Ovary (tissue), 9 donors: ENCODE measurements around the gene ACVR1B. TPM values are rescaled to one million over a fixed set of nuclear protein-coding genes. Genes with fewer than 3 reads are reported as not detected.
A peak's percentile ranks its signal among the peaks of the same experiment; 100 is the strongest.

Experiments used
- DNase-seq, 5 donors: peaks; one replicate each; pipeline ENCODE4 v3.0.0-alpha.2; 2019 to 2020
- H3K27ac ChIP-seq, 2 donors: fragments of 200-600 bp; one replicate each; pipeline versions ENCODE4 v1.5.1 to v1.8.0; 2019 to 2022
- H3K27me3 ChIP-seq: fragments of 200-600 bp; one replicate; pipeline ENCODE4 v1.8.0; 2022
- H3K36me3 ChIP-seq: fragments of 200-600 bp; sonication (generic); one replicate; pipeline ENCODE4 v1.5.1; 2019
- H3K4me1 ChIP-seq: one replicate; pipeline ENCODE4 v1.8.1; 2013; ENCODE audit warnings: mild to moderate bottlenecking, moderate library complexity; ENCODE audit not compliant: insufficient read depth
- H3K4me3 ChIP-seq: fragments of 200-600 bp; sonication (generic); one replicate; pipeline ENCODE4 v1.5.1; 2017
- H3K9me3 ChIP-seq, 2 donors: fragments of 200-600 bp in 1 of 2; sonication (generic) in 1 of 2; one replicate each; pipeline versions ENCODE4 v1.5.1 to v1.8.1; 2013 to 2019; ENCODE audit warnings: mild to moderate bottlenecking in 1 of 2, moderate library complexity in 1 of 2
- EP300 ChIP-seq: sonication (generic); formaldehyde crosslinking; IDR thresholded peaks from one replicate; pipeline ENCODE4 v1.6.1; 2017; ENCODE audit warnings: antibody characterized with exemption
- POLR2A ChIP-seq: fragments of 450-650 bp; IDR thresholded peaks from one replicate; pipeline ENCODE4 v1.6.1; 2017; ENCODE audit warnings: antibody characterized with exemption, mild to moderate bottlenecking, moderate library complexity
- WGBS, 3 donors: extraction: QIAGEN DNeasy Blood & Tissue Kit in 1 of 3; methylation state at CpG; one replicate each; pipeline versions ENCODE4 v1.1.5 to v1.1.7; 2013 to 2017; 5-methylcytosine and 5-hydroxymethylcytosine counted together
- intact Hi-C, 4 donors: fragments of 100-400 bp; cut with DNase I; formaldehyde crosslinking; loops; one replicate each; pipeline versions ENCODE4 v1.11.0 to v1.15.1; 2022 to 2023
- polyA plus RNA-seq, 2 donors: library from polyadenylated mRNA; stranded (reverse); fragments of 200-250 nt in 1 of 2; fragments of 350-450 nt in 1 of 2; fragmentation: Illumina TruSeq in 1 of 2; extraction: RNeasy Lipid Tissue Mini Kit (QIAGEN cat#74804) in 1 of 2; gene quantifications; one replicate each; pipeline ENCODE4 v1.2.3, GENCODE V29; 2013 to 2014
- total RNA-seq, 7 donors: library from RNA; depleted of rRNA in 2 of 7; stranded (reverse); fragments of >200 nt in 2 of 7; fragmentation: NEBNext Ultra II Directional in 3 of 7; extraction: Animal tissue kit (Norgen Biotek cat#: 25700) in 3 of 7; gene quantifications; one replicate each; pipeline versions ENCODE4 v1.1.0 to v1.2.4, GENCODE V29; 2016 to 2023
- TF ChIP-seq, protein P1 (sequence below), 3 donors: fragments of 450-650 bp in 2 of 3; fragments of 200-600 bp in 1 of 3; IDR thresholded peaks; one replicate each; pipeline versions ENCODE4 v1.5.1 to v1.8.0; 2016 to 2022; ENCODE audit warnings: antibody characterized with exemption in 3 of 3, mild to moderate bottlenecking in 1 of 3
- donor health status: DM: no; HTN: no; CAD: no; lungs with moderate emphysema.
- donor health status: DM: no; HTN: no; CAD: no.
- donor health status: Bipolar disorder and iron deficiency.
- donor health status: DM: yes; HTN: yes; CAD: no.
- donor health status: DM: no; HTN: no; CAD: no.
- donor health status: DM: yes; HTN: yes; CAD: no.

Gene ACVR1B
- total and polyA plus RNA-seq, 9 donors: 6.9 to 27.3 (median 19.1) TPM

DNA sequence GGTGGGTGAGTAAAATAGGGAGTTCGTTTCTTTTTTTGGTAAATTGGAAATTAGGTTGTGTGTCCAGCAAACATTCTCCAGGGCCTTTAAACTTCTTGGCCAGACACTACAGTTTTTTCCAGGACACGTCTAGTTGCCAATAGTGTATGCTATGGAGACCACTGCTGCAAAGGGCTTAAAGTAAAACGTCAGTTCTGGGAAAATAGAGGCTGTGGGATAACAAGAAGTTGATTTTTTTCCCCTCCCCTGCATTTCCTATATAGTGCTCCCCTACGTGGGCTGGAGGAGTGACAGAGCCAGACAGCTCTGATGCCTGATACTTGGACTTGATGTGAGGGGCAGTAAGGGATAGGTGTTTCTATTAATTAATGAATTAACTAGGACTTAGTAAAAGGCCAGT lies 2.4 kb downstream of the ACVR1B start:
- H3K9me3 ChIP-seq: no peaks in the 10 kb centered on the region
- 21 to 29% (median 23%) methylated on average over 4 of the region's 4 CpGs for WGBS, 3 donors
- peaks cover 7% of the 10 kb centered on the region for H3K4me1 ChIP-seq
- H3K27me3 ChIP-seq: no peaks in the 10 kb centered on the region
- H3K36me3 ChIP-seq: no peaks in the 10 kb centered on the region
- intact Hi-C loops: no loop called here
- no peak overlapping the region for H3K4me3 ChIP-seq
- TF ChIP-seq, protein P1, sequence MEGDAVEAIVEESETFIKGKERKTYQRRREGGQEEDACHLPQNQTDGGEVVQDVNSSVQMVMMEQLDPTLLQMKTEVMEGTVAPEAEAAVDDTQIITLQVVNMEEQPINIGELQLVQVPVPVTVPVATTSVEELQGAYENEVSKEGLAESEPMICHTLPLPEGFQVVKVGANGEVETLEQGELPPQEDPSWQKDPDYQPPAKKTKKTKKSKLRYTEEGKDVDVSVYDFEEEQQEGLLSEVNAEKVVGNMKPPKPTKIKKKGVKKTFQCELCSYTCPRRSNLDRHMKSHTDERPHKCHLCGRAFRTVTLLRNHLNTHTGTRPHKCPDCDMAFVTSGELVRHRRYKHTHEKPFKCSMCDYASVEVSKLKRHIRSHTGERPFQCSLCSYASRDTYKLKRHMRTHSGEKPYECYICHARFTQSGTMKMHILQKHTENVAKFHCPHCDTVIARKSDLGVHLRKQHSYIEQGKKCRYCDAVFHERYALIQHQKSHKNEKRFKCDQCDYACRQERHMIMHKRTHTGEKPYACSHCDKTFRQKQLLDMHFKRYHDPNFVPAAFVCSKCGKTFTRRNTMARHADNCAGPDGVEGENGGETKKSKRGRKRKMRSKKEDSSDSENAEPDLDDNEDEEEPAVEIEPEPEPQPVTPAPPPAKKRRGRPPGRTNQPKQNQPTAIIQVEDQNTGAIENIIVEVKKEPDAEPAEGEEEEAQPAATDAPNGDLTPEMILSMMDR (IDR thresholded peaks at IDR 0.05): no peak
- no peak for TF ChIP-seq EP300
- TF ChIP-seq POLR2A: no peak
- peak overlapping the region in 1 of 2 donors; percentile 6 for H3K27ac ChIP-seq
- DNase-seq: no peak

DNA sequence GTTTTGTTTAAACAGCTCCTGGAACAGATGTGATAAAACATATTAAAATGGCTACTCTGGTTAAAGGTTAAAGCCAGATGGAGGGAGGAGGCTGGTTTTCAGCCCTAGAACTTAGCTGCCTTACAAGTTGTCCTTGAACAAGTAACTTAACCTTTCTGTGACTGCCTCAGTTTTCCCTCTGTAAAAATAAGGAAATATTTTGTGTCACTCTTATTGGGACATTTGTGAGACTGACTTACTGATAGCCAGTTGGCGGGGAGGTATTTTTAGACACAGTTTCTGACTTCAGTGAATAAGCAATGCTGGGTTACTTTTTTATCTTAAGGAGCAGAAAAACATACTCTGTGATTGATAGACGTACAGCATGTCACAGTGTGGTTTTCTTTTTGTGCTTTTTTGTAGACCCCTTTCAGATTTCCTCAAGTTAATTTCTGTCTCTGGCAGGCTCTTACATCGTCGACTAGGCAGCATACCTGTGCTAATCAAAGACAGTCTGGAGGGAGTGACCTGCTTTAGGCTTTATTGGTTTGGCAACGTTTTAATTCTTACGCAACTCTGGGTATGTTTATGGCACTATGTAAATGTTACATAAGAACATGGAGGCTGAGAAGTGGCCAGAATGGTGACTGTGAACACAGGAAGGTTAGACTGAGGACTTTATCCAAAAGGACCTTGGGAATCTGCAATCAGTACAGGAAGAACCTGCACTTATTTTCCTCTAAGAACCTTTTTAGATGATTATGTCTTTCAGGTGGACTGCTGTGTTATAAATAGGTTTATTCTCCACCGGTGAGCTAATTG lies 3.3 kb downstream of the ACVR1B start:
- peak overlapping the region in 1 of 2 donors; percentile 6 for H3K27ac ChIP-seq
- 53 to 55% (median 54%) methylated on average over 7 of the region's 7 CpGs for WGBS, 3 donors
- DNase-seq: no peak
- peaks cover 7% of the 10 kb centered on the region for H3K4me1 ChIP-seq
- TF ChIP-seq, protein P1 (IDR thresholded peaks at IDR 0.05): no peak
- TF ChIP-seq EP300 (no peak), POLR2A (no peak)
- no peaks in the 10 kb centered on the region for H3K27me3 ChIP-seq
- H3K9me3 ChIP-seq: no peaks in the 10 kb centered on the region
- no peak overlapping the region for H3K4me3 ChIP-seq
- no peaks in the 10 kb centered on the region for H3K36me3 ChIP-seq
- intact Hi-C loops: no loop called here

DNA sequence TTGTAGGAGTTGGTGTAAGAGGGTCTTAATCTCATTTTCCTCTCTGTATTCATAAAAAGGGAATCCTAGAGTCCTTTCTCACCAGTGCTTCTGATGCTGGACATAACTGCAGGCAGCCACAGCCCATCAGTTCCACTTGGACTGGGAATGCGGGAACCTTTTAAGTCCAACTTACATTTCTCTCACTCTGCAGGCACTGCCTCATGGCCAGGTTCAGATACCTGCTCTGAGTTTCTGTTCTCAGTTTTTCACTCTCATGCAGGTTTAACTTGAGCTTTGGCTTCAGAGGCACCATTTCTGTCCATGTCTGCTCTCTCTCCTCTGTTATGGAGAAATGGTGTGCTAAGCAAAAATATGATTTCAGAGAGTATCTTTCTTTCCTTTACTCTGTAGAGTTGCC lies 4.2 kb downstream of the ACVR1B start:
- no peaks in the 10 kb centered on the region for H3K36me3 ChIP-seq
- TF ChIP-seq, protein P1 (IDR thresholded peaks at IDR 0.05): no peak
- TF ChIP-seq POLR2A (no peak), EP300 (no peak)
- H3K4me1 ChIP-seq: peaks cover 7% of the 10 kb centered on the region
- no peaks in the 10 kb centered on the region for H3K9me3 ChIP-seq
- no peak overlapping the region for H3K27ac ChIP-seq
- intact Hi-C loops: no loop called here
- no peaks in the 10 kb centered on the region for H3K27me3 ChIP-seq
- DNase-seq: no peak
- WGBS, 3 donors: 95 to 100% (median 95%) methylated on average over 1 of the region's 1 CpG
- H3K4me3 ChIP-seq: no peak overlapping the region

DNA sequence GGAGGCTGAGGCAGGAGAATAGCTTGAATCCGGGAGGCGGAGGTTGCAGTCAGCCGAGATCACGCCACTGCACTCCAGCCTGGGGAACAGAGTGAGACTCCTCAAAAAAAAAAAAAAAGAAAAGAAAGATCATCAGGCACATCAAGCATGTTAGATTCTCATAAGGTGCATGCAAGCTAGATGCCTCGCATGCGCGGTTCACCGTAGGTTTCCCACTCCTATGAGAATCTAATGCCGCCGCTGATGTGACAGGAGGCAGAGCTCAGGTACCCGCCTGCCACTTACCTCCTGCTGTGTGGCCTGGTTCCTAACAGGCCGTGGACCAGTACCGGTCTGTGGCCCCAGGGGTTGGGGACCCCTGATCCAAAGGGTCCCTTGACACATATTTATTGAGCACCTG lies 7.0 kb downstream of the ACVR1B start:
- no peak for DNase-seq
- TF ChIP-seq, protein P1 (IDR thresholded peaks at IDR 0.05): no peak
- TF ChIP-seq EP300 (no peak), POLR2A (no peak)
- H3K27ac ChIP-seq: no peak overlapping the region
- WGBS, 3 donors: 97 to 99% (median 98%) methylated on average over 13 of the region's 13 CpGs
- peaks cover 4% of the 10 kb centered on the region for H3K4me1 ChIP-seq
- no peaks in the 10 kb centered on the region for H3K9me3 ChIP-seq
- H3K27me3 ChIP-seq: no peaks in the 10 kb centered on the region
- no peaks in the 10 kb centered on the region for H3K36me3 ChIP-seq
- H3K4me3 ChIP-seq: no peak overlapping the region
- intact Hi-C loops: no loop called here
